ENCODE measurements around the gene INTS11. TPM values are rescaled to one million over a fixed set of nuclear protein-coding genes. Genes with fewer than 3 reads are reported as not detected.

Gene INTS11
- total and polyA plus RNA-seq, 2 of the 13 experiments (the other 11 are each of a cell fraction or from before 2014, with no cell fraction given): 52.8 to 94.8 TPM

- TF ChIP-seq MAX (IDR thresholded peaks at IDR 0.05) (no peak), BRCA1 (CRISPR knock-in tag; IDR thresholded peaks at IDR 0.05) (no peak), ISX (CRISPR knock-in tag; conservative IDR thresholded peaks at IDR 0.05) (no peak), ZNF660 (CRISPR knock-in tag; IDR thresholded peaks at IDR 0.05; ENCODE audit: borderline replicate concordance, low read depth) (no peak), ZBTB7B (CRISPR knock-in tag; IDR thresholded peaks at IDR 0.05) (no peak), ZNF784 (CRISPR knock-in tag; IDR thresholded peaks at IDR 0.05; ENCODE audit: borderline replicate concordance) (no peak; the same call in 1 of the 2 replicates), ZNF619 (CRISPR knock-in tag; IDR thresholded peaks at IDR 0.05) (no peak), ZNF329 (CRISPR knock-in tag; IDR thresholded peaks at IDR 0.05; ENCODE audit: low read depth) (no peak), MLXIP (CRISPR knock-in tag; IDR thresholded peaks at IDR 0.05; ENCODE audit: borderline replicate concordance) (no peak), EP300 (IDR thresholded peaks at IDR 0.05; ENCODE audit: low read depth in 2 of 2, low read length in 2 of 2) (no peak), EP300 (CRISPR knock-in tag; IDR thresholded peaks at IDR 0.05; ENCODE audit: borderline replicate concordance) (no peak), TSC22D2 (CRISPR knock-in tag; IDR thresholded peaks at IDR 0.05; ENCODE audit: borderline replicate concordance) (no peak), SAP130 (CRISPR knock-in tag; IDR thresholded peaks at IDR 0.05; ENCODE audit: low read depth) (no peak), E2F2 (CRISPR knock-in tag; IDR thresholded peaks at IDR 0.05; ENCODE audit: borderline replicate concordance) (no peak), SMC3 (IDR thresholded peaks at IDR 0.05; ENCODE audit: low read length) (no peak), ARNTL (CRISPR knock-in tag; IDR thresholded peaks at IDR 0.05) (no peak; the same call in 1 of the 2 replicates), RFX3 (CRISPR knock-in tag; IDR thresholded peaks at IDR 0.05) (no peak), ZNF607 (CRISPR knock-in tag; IDR thresholded peaks at IDR 0.05; ENCODE audit: borderline replicate concordance) (no peak), FOXP1 (IDR thresholded peaks at IDR 0.05) (no peak), FOXP1 (CRISPR knock-in tag; IDR thresholded peaks at IDR 0.05) (no peak), STAT6 (CRISPR knock-in tag; IDR thresholded peaks at IDR 0.05; ENCODE audit: borderline replicate concordance) (no peak), ATM (IDR thresholded peaks at IDR 0.05; ENCODE audit: borderline replicate concordance) (no peak), ZNF343 (CRISPR knock-in tag; IDR thresholded peaks at IDR 0.05) (no peak)
Observed at GRCh38 chr1:1306070-1306660, 18.3 kb downstream of the INTS11 start (continued).
